Pancreas (tissue), 10 donors: ENCODE results near the gene THOC6. TPM values are rescaled to one million over a fixed set of nuclear protein-coding genes. Genes with fewer than 3 reads are reported as not detected.
A peak's percentile ranks its signal among the peaks of the same experiment; 100 is the strongest.

Source experiments
- ATAC-seq, 4 donors: fragments of 200-7000 bp; cut with Tn5 transposase; one replicate each; pipeline versions ENCODE4 v1.8.0 to v1.9.1; 2020; ENCODE audit warnings: mild to moderate bottlenecking in 4 of 4, moderate library complexity in 4 of 4
- DNase-seq, 6 donors: peaks; one replicate each; pipeline ENCODE4 v3.0.0-alpha.2; 2020
- FAIRE-seq: peaks from 2 replicates; lab custom pipeline; 2012; peaks lifted over from hg19 to GRCh38; lab: Jason Lieb, UNC
- H3K27ac ChIP-seq, 4 donors: fragments of 200-600 bp; sonication (generic); 1 replicate in 3 of 4; 2 replicates in 1 of 4; pipeline versions ENCODE4 v1.5.0 to v1.8.0; 2020
- H3K27me3 ChIP-seq, 4 donors: fragments of 200-600 bp; one replicate each; pipeline ENCODE4 v1.8.0; 2021
- H3K36me3 ChIP-seq, 3 donors: fragments of 200-600 bp; sonication (generic) in 1 of 3; one replicate each; pipeline versions ENCODE4 v1.5.0 to v1.8.0; 2020 to 2021
- H3K4me1 ChIP-seq, 3 donors: fragments of 200-600 bp; one replicate each; pipeline ENCODE4 v1.8.0; 2021
- H3K4me3 ChIP-seq, 4 donors: fragments of 200-600 bp; sonication (generic) in 2 of 4; one replicate each; pipeline versions ENCODE4 v1.5.0 to v1.8.0; 2020 to 2021
- H3K9me3 ChIP-seq, 4 donors: fragments of 200-600 bp; one replicate each; pipeline ENCODE4 v1.8.0; 2021
- WGBS, 2 donors: extraction: QIAGEN DNeasy Blood & Tissue Kit; methylation state at CpG; one replicate each; pipeline ENCODE4 v1.1.7; 2013; 5-methylcytosine and 5-hydroxymethylcytosine counted together
- intact Hi-C, 3 donors: fragments of 100-400 bp; cut with DNase I; formaldehyde crosslinking; loops; one replicate each; pipeline versions ENCODE4 v1.11.1 to v1.14.2; 2022
- polyA plus RNA-seq, 2 donors: library from polyadenylated mRNA; stranded (reverse); fragments of 200-250 nt; gene quantifications; one replicate each; pipeline ENCODE4 v1.2.3, GENCODE V29; 2013
- total RNA-seq, 6 donors: library from RNA; stranded (reverse); fragmentation: NEBNext Ultra II Directional in 4 of 6; extraction: Animal tissue kit (Norgen Biotek cat#: 25700) in 4 of 6; gene quantifications; one replicate each; pipeline versions ENCODE4 v1.2.1 to v1.2.4, GENCODE V29; 2021 to 2023
- TF ChIP-seq, protein P1 (sequence below), 4 donors: fragments of 200-600 bp; sonication (generic) in 3 of 4; IDR thresholded peaks; one replicate each; pipeline versions ENCODE4 v1.5.0 to v1.8.0; 2021; ENCODE audit warnings: antibody characterized with exemption in 4 of 4
- donor health status: healthy with polysubstance abuse.
- donor health status: DM: no; HTN: no; CAD: no; lungs with moderate emphysema.
- donor health status: DM: no; HTN: no; CAD: no.
- donor health status: control.
- donor health status: control.
- donor health status: Bipolar disorder and iron deficiency.
- donor health status: DM: yes; HTN: yes; CAD: no.
- donor health status: DM: no; HTN: no; CAD: no.
- donor health status: DM: no; HTN: no; CAD: no.
- donor health status: DM: yes; HTN: yes; CAD: no.

The THOC6 gene
- total and polyA plus RNA-seq, 8 donors: 6.2 to 38.2 (median 8.5) TPM

DNA sequence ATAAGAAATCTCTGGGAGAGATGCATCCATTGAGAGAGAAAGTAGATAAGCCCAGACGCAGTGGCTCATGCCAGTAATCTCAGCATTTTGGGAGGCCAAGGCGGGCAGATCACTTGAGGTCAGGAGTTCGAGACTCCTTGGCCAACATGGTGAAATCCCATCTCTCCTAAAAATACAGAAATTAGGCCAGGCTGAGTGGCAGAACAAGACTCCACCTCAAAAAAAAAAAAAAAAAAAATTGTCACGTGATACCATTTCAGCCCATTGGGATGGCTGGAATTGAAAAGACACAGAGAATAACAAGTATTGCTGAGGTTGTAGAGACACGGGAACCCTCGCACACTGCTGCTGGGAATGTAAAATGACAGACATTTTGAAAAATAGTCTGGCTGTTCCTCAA is 38.7 kb downstream of the THOC6 start:
- Histone ChIP-seq H3K4me1 (peaks cover 0 to 16% (median 10%) of the 10 kb centered on the region in 3 donors), H3K9me3 (no peaks in the 10 kb centered on the region), H3K27ac (no peak overlapping the region), H3K36me3 (no peaks in the 10 kb centered on the region), H3K4me3 (no peak overlapping the region), H3K27me3 (no peaks in the 10 kb centered on the region)
- TF ChIP-seq, protein P1, sequence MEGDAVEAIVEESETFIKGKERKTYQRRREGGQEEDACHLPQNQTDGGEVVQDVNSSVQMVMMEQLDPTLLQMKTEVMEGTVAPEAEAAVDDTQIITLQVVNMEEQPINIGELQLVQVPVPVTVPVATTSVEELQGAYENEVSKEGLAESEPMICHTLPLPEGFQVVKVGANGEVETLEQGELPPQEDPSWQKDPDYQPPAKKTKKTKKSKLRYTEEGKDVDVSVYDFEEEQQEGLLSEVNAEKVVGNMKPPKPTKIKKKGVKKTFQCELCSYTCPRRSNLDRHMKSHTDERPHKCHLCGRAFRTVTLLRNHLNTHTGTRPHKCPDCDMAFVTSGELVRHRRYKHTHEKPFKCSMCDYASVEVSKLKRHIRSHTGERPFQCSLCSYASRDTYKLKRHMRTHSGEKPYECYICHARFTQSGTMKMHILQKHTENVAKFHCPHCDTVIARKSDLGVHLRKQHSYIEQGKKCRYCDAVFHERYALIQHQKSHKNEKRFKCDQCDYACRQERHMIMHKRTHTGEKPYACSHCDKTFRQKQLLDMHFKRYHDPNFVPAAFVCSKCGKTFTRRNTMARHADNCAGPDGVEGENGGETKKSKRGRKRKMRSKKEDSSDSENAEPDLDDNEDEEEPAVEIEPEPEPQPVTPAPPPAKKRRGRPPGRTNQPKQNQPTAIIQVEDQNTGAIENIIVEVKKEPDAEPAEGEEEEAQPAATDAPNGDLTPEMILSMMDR (IDR thresholded peaks at IDR 0.05): no peak
- WGBS, 2 donors: 91 to 95% methylated on average over 6 of the region's 6 CpGs
- ATAC-seq (no peak), FAIRE-seq (no peak), DNase-seq (no peak)
- intact Hi-C loops: no loop called here

DNA sequence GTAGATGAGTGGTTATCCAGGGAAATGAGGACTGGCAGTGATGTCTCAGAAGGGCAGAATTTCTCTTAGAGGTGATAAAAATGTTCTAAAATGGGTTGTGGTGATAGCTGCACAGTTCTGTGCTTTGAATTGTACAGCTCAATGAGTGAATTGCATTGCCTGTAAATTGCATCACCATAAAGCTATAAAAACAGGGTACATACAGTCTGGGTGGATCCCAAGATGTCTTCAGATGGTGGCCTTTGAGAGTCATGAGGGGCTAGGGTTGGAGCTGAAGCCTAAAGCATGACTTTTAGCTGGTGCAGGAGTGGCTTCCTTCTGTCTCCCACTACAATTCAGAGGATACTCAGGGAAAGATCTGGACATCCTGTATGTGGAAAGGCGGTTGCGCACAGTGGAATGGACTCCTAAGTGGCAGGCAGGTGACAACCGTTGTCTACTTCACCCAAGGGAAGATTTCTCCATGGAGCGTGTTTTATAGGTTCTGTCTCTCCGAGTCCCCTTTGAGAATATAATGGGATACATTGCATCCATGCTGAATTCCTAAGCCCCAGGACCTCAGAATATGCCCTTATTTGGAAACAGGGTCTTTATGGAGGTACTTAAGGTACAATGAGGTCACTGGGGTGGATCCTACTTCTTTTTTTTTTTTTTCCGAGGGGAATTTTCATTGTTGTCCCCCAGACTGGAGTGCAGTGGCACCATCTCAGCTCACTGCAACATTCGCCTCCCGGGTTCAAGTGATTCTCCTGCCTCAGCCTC is 40.0 kb downstream of the THOC6 start:
- Histone ChIP-seq H3K9me3 (no peaks in the 10 kb centered on the region), H3K4me3 (no peak overlapping the region), H3K36me3 (no peaks in the 10 kb centered on the region), H3K27me3 (no peaks in the 10 kb centered on the region), H3K4me1 (peaks cover 0 to 16% (median 10%) of the 10 kb centered on the region in 3 donors), H3K27ac (no peak overlapping the region)
- ATAC-seq (no peak), FAIRE-seq (no peak), DNase-seq (no peak)
- intact Hi-C loops: no loop called here
- TF ChIP-seq, protein P1 (IDR thresholded peaks at IDR 0.05): no peak
- 95 to 96% methylated on average over 8 of the region's 8 CpGs for WGBS, 2 donors

GRCh38 chr16:3065069-3065741 is 41.4 kb downstream of the THOC6 start, which contains the start of gene IL32:
Gene IL32, plus strand, starts transcription at chr16:3065640. Its CDS starts 172 bp downstream, at chr16:3065812.
- DNase-seq (peak; percentile 82 to 95 (median 86)), ATAC-seq (peak; percentile 84 to 91 (median 86)), FAIRE-seq (no peak)
- 11 to 12% methylated on average over 13 of the region's 13 CpGs for whole genome bisulfite sequencing, 2 donors
- intact Hi-C loops: no loop called here
- Histone ChIP-seq H3K27me3 (no peaks in the 10 kb centered on the region), H3K4me1 (peaks cover 0 to 8% (median 4%) of the 10 kb centered on the region in 3 donors), H3K9me3 (no peaks in the 10 kb centered on the region), H3K27ac (peak within 1 kb of the TSS; percentile 49 to 94 (median 80)), H3K36me3 (no peaks in the 10 kb centered on the region), H3K4me3 (peak within 1 kb of the TSS; percentile 19 to 76 (median 41))
- TF ChIP-seq, protein P1 (IDR thresholded peaks at IDR 0.05): no peak

GRCh38 chr16:3065742-3066439 is 42.1 kb downstream of the THOC6 start:
- DNase-seq: peak in 2 of 6 donors; percentile 64 to 70

More at GRCh38 chr16:3065742-3066439, 42.1 kb downstream of the THOC6 start:
- ATAC-seq: peak in 3 of 4 donors; percentile 6 to 38 (median 14)
- no peak for FAIRE-seq
- WGBS, 2 donors: 24 to 31% methylated on average over 25 to 26 of the region's 26 CpGs
- Histone ChIP-seq H3K4me3 (peak overlapping the region; percentile 19 to 76 (median 41)), H3K4me1 (peaks cover 0 to 8% (median 4%) of the 10 kb centered on the region in 3 donors), H3K27me3 (no peaks in the 10 kb centered on the region), H3K27ac (peak overlapping the region; percentile 49 to 94 (median 80)), H3K36me3 (no peaks in the 10 kb centered on the region), H3K9me3 (no peaks in the 10 kb centered on the region)
- intact Hi-C loops: no loop called here
- TF ChIP-seq, protein P1 (IDR thresholded peaks at IDR 0.05): no peak
